SK-N-SH (cell line): ENCODE results near the gene NOTCH4. TPM values are rescaled to one million over a fixed set of nuclear protein-coding genes. Genes with fewer than 3 reads are reported as not detected.

Source experiments
- CTCF ChIA-PET: fragments of 300-600, 350-600 bp; formaldehyde crosslinking; extraction: SDS; loops from one replicate; lab custom pipeline; 2021; lab: Yijun Ruan, JAX
- POLR2A ChIA-PET: fragments of 350-600 bp; sonication (Branson Sonifier 250); formaldehyde crosslinking; extraction: SDS; loops from one replicate; lab custom pipeline; 2020; ENCODE audit warnings: antibody characterized with exemption, inconsistent platforms; lab: Yijun Ruan, JAX
- DNase-seq: peaks from one replicate; pipeline ENCODE4 v3.0.0; 2012
- H2AFZ ChIP-seq: fragments of 200-600 bp; sonication (generic); 2 replicates; pipeline ENCODE4 v1.8.1; 2016; ENCODE audit warnings: antibody characterized with exemption, mild to moderate bottlenecking, low read depth
- H3F3A ChIP-seq: fragments of 200-600 bp; sonication (generic); replicated peaks from 2 replicates; pipeline ENCODE3; 2016; ENCODE audit warnings: antibody characterized with exemption, mild to moderate bottlenecking; ENCODE audit not compliant: insufficient read depth
- H3K27ac ChIP-seq, 2 experiments: fragments of 200-500 bp in 1 of 2; fragments of 200-600 bp in 1 of 2; sonication (Bioruptor generic) in 1 of 2; sonication (generic), shearing (Covaris generic) in 1 of 2; 2 replicates each; pipeline versions ENCODE4 v1.5.1 to v1.6.1; 2014 to 2016; ENCODE audit warnings: low read depth in 2 of 2, inconsistent platforms in 1 of 2, low read length in 1 of 2, mild to moderate bottlenecking in 1 of 2, mixed read lengths in 1 of 2
- H3K27me3 ChIP-seq: fragments of 200-600 bp; sonication (generic), shearing (Covaris generic); 2 replicates; pipeline ENCODE4 v1.6.1; 2016; ENCODE audit warnings: mixed run types; ENCODE audit not compliant: insufficient read depth
- H3K36me3 ChIP-seq, 2 experiments: fragments of 200-500 bp in 1 of 2; fragments of 200-600 bp in 1 of 2; sonication (Bioruptor generic) in 1 of 2; sonication (generic) in 1 of 2; replicated peaks in 1 of 2; 2 replicates each; pipeline versions ENCODE3 to v1.5.1; 2014 to 2016; ENCODE audit warnings: low read length in 1 of 2, mild to moderate bottlenecking in 1 of 2; ENCODE audit not compliant: insufficient read depth in 2 of 2, control insufficient read depth in 1 of 2
- H3K4me1 ChIP-seq, 2 experiments: fragments of 200-500 bp in 1 of 2; fragments of 200-600 bp in 1 of 2; sonication (Bioruptor generic) in 1 of 2; sonication (generic), shearing (Covaris generic) in 1 of 2; 2 replicates each; pipeline versions ENCODE4 v1.5.1 to v1.6.1; 2014 to 2016; ENCODE audit warnings: low read depth in 1 of 2, low read length in 1 of 2, mixed run types in 1 of 2; ENCODE audit not compliant: insufficient read depth in 2 of 2, control insufficient read depth in 1 of 2
- H3K4me2 ChIP-seq: fragments of 200-600 bp; sonication (generic), shearing (Covaris generic); 2 replicates; pipeline ENCODE4 v1.6.1; 2017; ENCODE audit warnings: mixed run types
- H3K4me3 ChIP-seq, 2 experiments: fragments of 200-500 bp in 1 of 2; fragments of 200-600 bp in 1 of 2; sonication (Bioruptor generic) in 1 of 2; sonication (generic), shearing (Covaris generic) in 1 of 2; 2 replicates each; pipeline versions ENCODE4 v1.5.1 to v1.8.1; 2014 to 2016; ENCODE audit warnings: low read depth in 2 of 2, inconsistent platforms in 1 of 2, low read length in 1 of 2, mild to moderate bottlenecking in 1 of 2, mixed read lengths in 1 of 2, moderate library complexity in 1 of 2
- H3K79me2 ChIP-seq: fragments of 200-600 bp; sonication (generic); 2 replicates; pipeline ENCODE4 v1.8.1; 2017; ENCODE audit warnings: mild to moderate bottlenecking; ENCODE audit not compliant: insufficient read depth
- H3K9ac ChIP-seq: fragments of 200-600 bp; sonication (generic); 2 replicates; pipeline ENCODE4 v1.6.1; 2017; ENCODE audit warnings: mixed run types
- H3K9me2 ChIP-seq: fragments of 200-600 bp; sonication (generic); 2 replicates; pipeline ENCODE4 v1.6.1; 2017; ENCODE audit warnings: mixed run types
- H3K9me3 ChIP-seq: fragments of 200-600 bp; sonication (generic); 2 replicates; pipeline ENCODE4 v1.6.1; 2017; ENCODE audit warnings: mixed run types, mild to moderate bottlenecking, moderate library complexity
- H4K20me1 ChIP-seq: fragments of 200-600 bp; sonication (generic); 2 replicates; pipeline ENCODE4 v1.6.1; 2017; ENCODE audit warnings: mild to moderate bottlenecking, mixed run types; ENCODE audit not compliant: insufficient read depth
- CTCF ChIP-seq: fragments of 200-600 bp; sonication (generic); IDR thresholded peaks from 2 replicates; pipeline ENCODE4 v1.6.1; 2017; ENCODE audit warnings: antibody characterized with exemption, mild to moderate bottlenecking, moderate library complexity
- FOSL2 ChIP-seq: IDR thresholded peaks from 2 replicates; pipeline ENCODE4 v1.4.0; 2012; ENCODE audit warnings: low read depth, mild to moderate bottlenecking, moderate library complexity, borderline replicate concordance
- FOXM1 ChIP-seq: IDR thresholded peaks from 2 replicates; pipeline ENCODE4 v1.4.0; 2012; ENCODE audit warnings: low read depth, mild to moderate bottlenecking
- GABPA ChIP-seq: IDR thresholded peaks from 2 replicates; pipeline ENCODE4 v1.4.0; 2012; ENCODE audit warnings: low read depth, mild to moderate bottlenecking
- MAX ChIP-seq: IDR thresholded peaks from 2 replicates; pipeline ENCODE4 v1.4.0; 2012; ENCODE audit warnings: low read depth
- RAD21 ChIP-seq: IDR thresholded peaks from 2 replicates; pipeline ENCODE4 v1.6.1; 2012; ENCODE audit warnings: mild to moderate bottlenecking, low read length
- RXRA ChIP-seq: IDR thresholded peaks from 2 replicates; pipeline ENCODE4 v1.4.0; 2012; ENCODE audit warnings: low read depth, mild to moderate bottlenecking, borderline replicate concordance
- SMC3 ChIP-seq: IDR thresholded peaks from 2 replicates; pipeline ENCODE4 v1.6.1; 2012; ENCODE audit warnings: low read depth, low read length, improper control_type of control experiment
- USF2 ChIP-seq: fragments of 150-350 bp; IDR thresholded peaks from 2 replicates; pipeline ENCODE4 v1.6.1; 2017; ENCODE audit warnings: antibody characterized with exemption, low read length, low read depth, borderline replicate concordance
- ZBTB33 ChIP-seq: IDR thresholded peaks from 2 replicates; pipeline ENCODE4 v1.4.0; 2012; ENCODE audit warnings: low read depth, borderline replicate concordance
- WGBS: methylation state at CpG from one replicate; pipeline ENCODE4 v1.1.6; 2017; ENCODE audit warnings: low lambda C conversion rate; 5-methylcytosine and 5-hydroxymethylcytosine counted together
- polyA plus RNA-seq, 3 experiments: library from polyadenylated mRNA; depleted of rRNA; stranded (reverse); fragments of >200 nt; gene quantifications; 2 replicates each; pipeline ENCODE4 v1.2.3, GENCODE V29; 2012

The NOTCH4 gene
- polyA plus RNA-seq, 1 of the 3 experiments (the other 2 are of a cell fraction) = 2.5 TPM

GRCh38 chr6:32247401-32247800, 23.5 kb upstream of the NOTCH4 start:
- no peaks in the 10 kb centered on the region for H3K9me3 ChIP-seq
- no peak overlapping the region for H3K9ac ChIP-seq
- no peak overlapping the region for H3K4me2 ChIP-seq
- H4K20me1 ChIP-seq = no peaks in the 10 kb centered on the region
- H3K79me2 ChIP-seq = no peaks in the 10 kb centered on the region
- no peak overlapping the region for H3K4me3 ChIP-seq
- H3K27ac ChIP-seq = no peak overlapping the region
- CTCF ChIA-PET = no interaction called here
- no peaks in the 10 kb centered on the region for H3K36me3 ChIP-seq
- TF ChIP-seq ZBTB33 = no peak
- TF ChIP-seq FOSL2 = no peak
- no peak for TF ChIP-seq FOXM1
- TF ChIP-seq RXRA = no peak
- H3K27me3 ChIP-seq = peaks cover 20% of the 10 kb centered on the region; the same call in 1 of the 2 replicates
- 10% methylated on average over 2 of the region's 2 CpGs for WGBS
- H3K4me1 ChIP-seq = no peaks in the 10 kb centered on the region
- H3K9me2 ChIP-seq = no peaks in the 10 kb centered on the region
- no peak for DNase-seq
- H2AFZ ChIP-seq = no peak overlapping the region
- H3F3A ChIP-seq = no peaks in the 10 kb centered on the region
- POLR2A ChIA-PET = no interaction called here

GRCh38 chr6:32244946-32245398, 21.1 kb upstream of the NOTCH4 start:
- CTCF ChIA-PET = interaction anchor here (0.7 to 1.8 kb wide), 19 partner anchors 8 to 555 kb away, joined by 3 to 8 read pairs (median 3); no protein-coding TSS in a partner anchor
- Histone ChIP-seq H3K9me2 (no peaks in the 10 kb centered on the region), H3K9ac (no peak overlapping the region), H3K4me2 (peak overlapping the region; percentile 52; the same call in 1 of the 2 replicates), H3K9me3 (no peaks in the 10 kb centered on the region), H3K27ac (no peak overlapping the region), H3K4me3 (peak overlapping the region in 1 of 2 experiments; percentile 45; a peak in 1 of 4 replicates), H3K79me2 (no peaks in the 10 kb centered on the region), H4K20me1 (no peaks in the 10 kb centered on the region), H3K27me3 (peaks cover 43% of the 10 kb centered on the region; the same call in 1 of the 2 replicates), H3F3A (no peaks in the 10 kb centered on the region), H3K4me1 (no peaks in the 10 kb centered on the region), H3K36me3 (no peaks in the 10 kb centered on the region), H2AFZ (peak overlapping the region; percentile 67)
- POLR2A ChIA-PET = no interaction called here
- peak; percentile 81 for DNase-seq
- peak; percentile 58 for TF ChIP-seq SMC3
- TF ChIP-seq RAD21 = peak; percentile 63
- TF ChIP-seq CTCF = peak; percentile 91
- peak; percentile 78 for TF ChIP-seq MAX
- TF ChIP-seq GABPA = no peak
- no peak for TF ChIP-seq USF2
- 0% methylated on average over 14 of the region's 14 CpGs for WGBS
